SK-N-SH (cell line): ENCODE results near the gene SERPINH1. TPM values are rescaled to one million over a fixed set of nuclear protein-coding genes. Genes with fewer than 3 reads are reported as not detected.

Experiments used
- CTCF ChIA-PET: fragments of 300-600, 350-600 bp; formaldehyde crosslinking; extraction: SDS; loops from one replicate; lab custom pipeline; 2021; lab: Yijun Ruan, JAX
- POLR2A ChIA-PET: fragments of 350-600 bp; sonication (Branson Sonifier 250); formaldehyde crosslinking; extraction: SDS; loops from one replicate; lab custom pipeline; 2020; ENCODE audit warnings: antibody characterized with exemption, inconsistent platforms; lab: Yijun Ruan, JAX
- DNase-seq: peaks from one replicate; pipeline ENCODE4 v3.0.0; 2012
- H2AFZ ChIP-seq: fragments of 200-600 bp; sonication (generic); 2 replicates; pipeline ENCODE4 v1.8.1; 2016; ENCODE audit warnings: antibody characterized with exemption, mild to moderate bottlenecking, low read depth
- H3F3A ChIP-seq: fragments of 200-600 bp; sonication (generic); replicated peaks from 2 replicates; pipeline ENCODE3; 2016; ENCODE audit warnings: antibody characterized with exemption, mild to moderate bottlenecking; ENCODE audit not compliant: insufficient read depth
- H3K27ac ChIP-seq, 2 experiments: fragments of 200-500 bp in 1 of 2; fragments of 200-600 bp in 1 of 2; sonication (Bioruptor generic) in 1 of 2; sonication (generic), shearing (Covaris generic) in 1 of 2; 2 replicates each; pipeline versions ENCODE4 v1.5.1 to v1.6.1; 2014 to 2016; ENCODE audit warnings: low read depth in 2 of 2, inconsistent platforms in 1 of 2, low read length in 1 of 2, mild to moderate bottlenecking in 1 of 2, mixed read lengths in 1 of 2
- H3K27me3 ChIP-seq: fragments of 200-600 bp; sonication (generic), shearing (Covaris generic); 2 replicates; pipeline ENCODE4 v1.6.1; 2016; ENCODE audit warnings: mixed run types; ENCODE audit not compliant: insufficient read depth
- H3K36me3 ChIP-seq, 2 experiments: fragments of 200-500 bp in 1 of 2; fragments of 200-600 bp in 1 of 2; sonication (Bioruptor generic) in 1 of 2; sonication (generic) in 1 of 2; replicated peaks in 1 of 2; 2 replicates each; pipeline versions ENCODE3 to v1.5.1; 2014 to 2016; ENCODE audit warnings: low read length in 1 of 2, mild to moderate bottlenecking in 1 of 2; ENCODE audit not compliant: insufficient read depth in 2 of 2, control insufficient read depth in 1 of 2
- H3K4me1 ChIP-seq, 2 experiments: fragments of 200-500 bp in 1 of 2; fragments of 200-600 bp in 1 of 2; sonication (Bioruptor generic) in 1 of 2; sonication (generic), shearing (Covaris generic) in 1 of 2; 2 replicates each; pipeline versions ENCODE4 v1.5.1 to v1.6.1; 2014 to 2016; ENCODE audit warnings: low read depth in 1 of 2, low read length in 1 of 2, mixed run types in 1 of 2; ENCODE audit not compliant: insufficient read depth in 2 of 2, control insufficient read depth in 1 of 2
- H3K4me2 ChIP-seq: fragments of 200-600 bp; sonication (generic), shearing (Covaris generic); 2 replicates; pipeline ENCODE4 v1.6.1; 2017; ENCODE audit warnings: mixed run types
- H3K4me3 ChIP-seq, 2 experiments: fragments of 200-500 bp in 1 of 2; fragments of 200-600 bp in 1 of 2; sonication (Bioruptor generic) in 1 of 2; sonication (generic), shearing (Covaris generic) in 1 of 2; 2 replicates each; pipeline versions ENCODE4 v1.5.1 to v1.8.1; 2014 to 2016; ENCODE audit warnings: low read depth in 2 of 2, inconsistent platforms in 1 of 2, low read length in 1 of 2, mild to moderate bottlenecking in 1 of 2, mixed read lengths in 1 of 2, moderate library complexity in 1 of 2
- H3K79me2 ChIP-seq: fragments of 200-600 bp; sonication (generic); 2 replicates; pipeline ENCODE4 v1.8.1; 2017; ENCODE audit warnings: mild to moderate bottlenecking; ENCODE audit not compliant: insufficient read depth
- H3K9ac ChIP-seq: fragments of 200-600 bp; sonication (generic); 2 replicates; pipeline ENCODE4 v1.6.1; 2017; ENCODE audit warnings: mixed run types
- H3K9me2 ChIP-seq: fragments of 200-600 bp; sonication (generic); 2 replicates; pipeline ENCODE4 v1.6.1; 2017; ENCODE audit warnings: mixed run types
- H3K9me3 ChIP-seq: fragments of 200-600 bp; sonication (generic); 2 replicates; pipeline ENCODE4 v1.6.1; 2017; ENCODE audit warnings: mixed run types, mild to moderate bottlenecking, moderate library complexity
- H4K20me1 ChIP-seq: fragments of 200-600 bp; sonication (generic); 2 replicates; pipeline ENCODE4 v1.6.1; 2017; ENCODE audit warnings: mild to moderate bottlenecking, mixed run types; ENCODE audit not compliant: insufficient read depth
- EZH2phosphoT487 ChIP-seq: fragments of 200-600 bp; sonication (generic); IDR thresholded peaks from 2 replicates; pipeline ENCODE4 v1.6.1; 2017; ENCODE audit warnings: low read depth, mixed run types, mild to moderate bottlenecking, antibody characterized with exemption, moderate library complexity, borderline replicate concordance
- FOSL2 ChIP-seq: IDR thresholded peaks from 2 replicates; pipeline ENCODE4 v1.4.0; 2012; ENCODE audit warnings: low read depth, mild to moderate bottlenecking, moderate library complexity, borderline replicate concordance
- FOXJ3 ChIP-seq: sonication (generic); formaldehyde crosslinking; IDR thresholded peaks from 2 replicates; pipeline ENCODE4 v1.5.1; 2020; ENCODE audit warnings: mild to moderate bottlenecking, missing genetic modification reagents
- FOXM1 ChIP-seq: IDR thresholded peaks from 2 replicates; pipeline ENCODE4 v1.4.0; 2012; ENCODE audit warnings: low read depth, mild to moderate bottlenecking
- GATA2 ChIP-seq: sonication (generic); formaldehyde crosslinking; IDR thresholded peaks from 2 replicates; pipeline ENCODE4 v1.5.0; 2020; ENCODE audit warnings: mild to moderate bottlenecking, missing genetic modification reagents
- IRF3 ChIP-seq: fragments of 150-350 bp; IDR thresholded peaks from 2 replicates; pipeline ENCODE4 v1.6.1; 2016; ENCODE audit warnings: mild to moderate bottlenecking, low read depth, low read length
- JUND ChIP-seq: IDR thresholded peaks from 2 replicates; pipeline ENCODE4 v1.4.0; 2012
- MEF2A ChIP-seq: IDR thresholded peaks from 2 replicates; pipeline ENCODE4 v1.4.0; 2012; ENCODE audit warnings: low read depth, borderline replicate concordance
- NFIC ChIP-seq: IDR thresholded peaks from 2 replicates; pipeline ENCODE4 v1.4.0; 2012; ENCODE audit warnings: borderline replicate concordance
- NRF1 ChIP-seq: IDR thresholded peaks from 2 replicates; pipeline ENCODE4 v1.6.1; 2012; ENCODE audit warnings: low read depth, mild to moderate bottlenecking, low read length
- POLR2AphosphoS5 ChIP-seq: IDR thresholded peaks from 2 replicates; pipeline ENCODE4 v1.6.1; 2012; ENCODE audit warnings: low read depth, low read length
- RCOR1 ChIP-seq: fragments of 150-350 bp; IDR thresholded peaks from 2 replicates; pipeline ENCODE4 v1.6.1; 2017; ENCODE audit warnings: antibody characterized with exemption, low read length
- RFX5 ChIP-seq: IDR thresholded peaks from 2 replicates; pipeline ENCODE4 v1.6.1; 2012; ENCODE audit warnings: mild to moderate bottlenecking, improper control_type of control experiment, low read length
- RXRA ChIP-seq: IDR thresholded peaks from 2 replicates; pipeline ENCODE4 v1.4.0; 2012; ENCODE audit warnings: low read depth, mild to moderate bottlenecking, borderline replicate concordance
- SIN3A ChIP-seq: IDR thresholded peaks from 2 replicates; pipeline ENCODE4 v1.6.1; 2012; ENCODE audit warnings: low read depth, mild to moderate bottlenecking, low read length, moderate library complexity, borderline replicate concordance
- SMC3 ChIP-seq: IDR thresholded peaks from 2 replicates; pipeline ENCODE4 v1.6.1; 2012; ENCODE audit warnings: low read depth, low read length, improper control_type of control experiment
- TAF1 ChIP-seq: IDR thresholded peaks from 2 replicates; pipeline ENCODE4 v1.6.1; 2012; ENCODE audit warnings: low read depth, mild to moderate bottlenecking, low read length, moderate library complexity, borderline replicate concordance
- TEAD4 ChIP-seq: IDR thresholded peaks from 2 replicates; pipeline ENCODE4 v1.4.0; 2012; ENCODE audit warnings: mild to moderate bottlenecking, borderline replicate concordance; ENCODE audit not compliant: insufficient read depth
- USF1 ChIP-seq: IDR thresholded peaks from 2 replicates; pipeline ENCODE4 v1.4.0; 2012; ENCODE audit warnings: low read depth, borderline replicate concordance
- YY1 ChIP-seq: IDR thresholded peaks from 2 replicates; pipeline ENCODE4 v1.4.0; 2012; ENCODE audit warnings: low read depth, mild to moderate bottlenecking
- ZBTB33 ChIP-seq: IDR thresholded peaks from 2 replicates; pipeline ENCODE4 v1.4.0; 2012; ENCODE audit warnings: low read depth, borderline replicate concordance
- WGBS: methylation state at CpG from one replicate; pipeline ENCODE4 v1.1.6; 2017; ENCODE audit warnings: low lambda C conversion rate; 5-methylcytosine and 5-hydroxymethylcytosine counted together
- polyA plus RNA-seq, 3 experiments: library from polyadenylated mRNA; depleted of rRNA; stranded (reverse); fragments of >200 nt; gene quantifications; 2 replicates each; pipeline ENCODE4 v1.2.3, GENCODE V29; 2012

The SERPINH1 gene
- polyA plus RNA-seq, 1 of the 3 experiments (the other 2 are of a cell fraction): 293 TPM

- no peak for TF ChIP-seq USF1
- no peak for TF ChIP-seq RCOR1
- no peak for TF ChIP-seq SIN3A
- TF ChIP-seq TEAD4: no peak
Measured at GRCh38 chr11:75592715-75593114, 30.7 kb downstream of the SERPINH1 start (continued).

GRCh38 chr11:75593286-75593915 lies 31.3 kb downstream of the SERPINH1 start:
- H3K27me3 ChIP-seq: no peaks in the 10 kb centered on the region
- no peak for DNase-seq
- no peak overlapping the region for H3K4me2 ChIP-seq
- H3K36me3 ChIP-seq: no peaks in the 10 kb centered on the region
- POLR2A ChIA-PET: interaction anchor here (2.6 kb wide), 1 partner anchor 10 kb away, joined by 9 read pairs; no protein-coding TSS in a partner anchor
- H3K4me1 ChIP-seq: peaks cover 0 to 16% of the 10 kb centered on the region in 2 experiments; a peak in 1 of 4 replicates
- no peak overlapping the region for H3K27ac ChIP-seq
- H3K79me2 ChIP-seq: no peaks in the 10 kb centered on the region
- H3F3A ChIP-seq: no peaks in the 10 kb centered on the region
- H4K20me1 ChIP-seq: no peaks in the 10 kb centered on the region
- no peaks in the 10 kb centered on the region for H3K9me2 ChIP-seq
- TF ChIP-seq GATA2 (CRISPR knock-in tag) (no peak), TEAD4 (no peak), TAF1 (no peak), EZH2phosphoT487 (no peak), RFX5 (no peak), IRF3 (no peak), NRF1 (no peak), FOXJ3 (no peak), FOXM1 (no peak), NFIC (no peak), RCOR1 (no peak), POLR2AphosphoS5 (no peak), USF1 (no peak), SMC3 (no peak), ZBTB33 (no peak), JUND (no peak), MEF2A (no peak), FOSL2 (no peak), YY1 (no peak), RXRA (no peak)
- no peaks in the 10 kb centered on the region for H3K9me3 ChIP-seq
- H3K9ac ChIP-seq: no peak overlapping the region
- H3K4me3 ChIP-seq: no peak overlapping the region
- H2AFZ ChIP-seq: no peak overlapping the region
- CTCF ChIA-PET: interaction anchor here (0.6 to 2.1 kb wide), 5 partner anchors 10 to 677 kb away, joined by 3 to 5 read pairs (median 3); no protein-coding TSS in a partner anchor
- WGBS: 37% methylated on average over 2 of the region's 2 CpGs
